ENCODE results near the gene TPO. TPM values are rescaled to one million over a fixed set of nuclear protein-coding genes. Genes with fewer than 3 reads are reported as not detected.

Gene TPO
- total and polyA plus RNA-seq, 2 experiments from 2014 or later, result 0.37 TPM; not detected in 1

GRCh38 chr2:1512321-1513289 lies 99.3 kb downstream of the TPO start:
- Histone ChIP-seq H4K20me1 (ENCODE audit: insufficient read depth, poor library complexity, severe bottlenecking) (no peaks in the 10 kb centered on the region), H3K9me3 (ENCODE audit: low read depth) (no peaks in the 10 kb centered on the region), H3K79me2 (no peaks in the 10 kb centered on the region), H3K36me3 (replicated peaks; ENCODE audit: insufficient read depth, low read depth) (no peaks in the 10 kb centered on the region), H3K9me2 (replicated peaks; ENCODE audit: insufficient read depth) (no peaks in the 10 kb centered on the region), H3K27ac (no peak overlapping the region), H3K4me3 (no peak overlapping the region), H2AFZ (no peak overlapping the region), H3K4me2 (no peak overlapping the region), H3K4me1 (ENCODE audit: insufficient read depth) (no peaks in the 10 kb centered on the region), H3K27me3 (no peaks in the 10 kb centered on the region)
- WGBS (ENCODE audit: low lambda C conversion rate, missing lambda C conversion rate), result 89% methylated on average over 36 of the region's 36 CpGs
- TF ChIP-seq CTCF (IDR thresholded peaks at IDR 0.05; ENCODE audit: poor library complexity) (no peak), EZH2 (IDR thresholded peaks at IDR 0.05; ENCODE audit: borderline replicate concordance) (no peak), EZH2phosphoT487 (IDR thresholded peaks at IDR 0.05; ENCODE audit: low read depth, severe bottlenecking, unreplicated experiment) (no peak)
- no peak for DNase-seq (ENCODE audit: low spot score)

- Histone ChIP-seq H3K4me2 (no peak overlapping the region), H2AFZ (no peak overlapping the region), H4K20me1 (ENCODE audit: insufficient read depth, poor library complexity, severe bottlenecking) (no peaks in the 10 kb centered on the region), H3K27ac (no peak overlapping the region), H3K79me2 (no peaks in the 10 kb centered on the region), H3K4me1 (ENCODE audit: insufficient read depth) (no peaks in the 10 kb centered on the region), H3K4me3 (no peak overlapping the region), H3K9me2 (replicated peaks; ENCODE audit: insufficient read depth) (no peaks in the 10 kb centered on the region), H3K36me3 (replicated peaks; ENCODE audit: insufficient read depth, low read depth) (no peaks in the 10 kb centered on the region), H3K27me3 (no peaks in the 10 kb centered on the region), H3K9me3 (ENCODE audit: low read depth) (no peaks in the 10 kb centered on the region)
- TF ChIP-seq CTCF (IDR thresholded peaks at IDR 0.05; ENCODE audit: poor library complexity) (no peak), EZH2 (IDR thresholded peaks at IDR 0.05; ENCODE audit: borderline replicate concordance) (no peak), EZH2phosphoT487 (IDR thresholded peaks at IDR 0.05; ENCODE audit: low read depth, severe bottlenecking, unreplicated experiment) (no peak)
- WGBS (ENCODE audit: low lambda C conversion rate, missing lambda C conversion rate), result 80% methylated on average over 18 of the region's 18 CpGs
- DNase-seq (ENCODE audit: low spot score), result no peak
Observed at GRCh38 chr2:1514391-1515072, 101.3 kb downstream of the TPO start.

- Histone ChIP-seq H3K4me3 (no peak overlapping the region), H3K79me2 (no peaks in the 10 kb centered on the region), H3K4me2 (no peak overlapping the region), H2AFZ (no peak overlapping the region), H3K9me3 (ENCODE audit: low read depth) (no peaks in the 10 kb centered on the region), H4K20me1 (ENCODE audit: insufficient read depth, poor library complexity, severe bottlenecking) (no peaks in the 10 kb centered on the region), H3K9me2 (replicated peaks; ENCODE audit: insufficient read depth) (no peaks in the 10 kb centered on the region), H3K36me3 (replicated peaks; ENCODE audit: insufficient read depth, low read depth) (no peaks in the 10 kb centered on the region), H3K27ac (no peak overlapping the region), H3K27me3 (no peaks in the 10 kb centered on the region), H3K4me1 (ENCODE audit: insufficient read depth) (no peaks in the 10 kb centered on the region)
- TF ChIP-seq CTCF (IDR thresholded peaks at IDR 0.05; ENCODE audit: poor library complexity), result no peak
- no peak for TF ChIP-seq EZH2phosphoT487 (IDR thresholded peaks at IDR 0.05; ENCODE audit: low read depth, severe bottlenecking, unreplicated experiment)
- TF ChIP-seq EZH2 (IDR thresholded peaks at IDR 0.05; ENCODE audit: borderline replicate concordance), result no peak
- WGBS (ENCODE audit: low lambda C conversion rate, missing lambda C conversion rate), result 75% methylated on average over 8 of the region's 8 CpGs
- no peak for DNase-seq (ENCODE audit: low spot score)
Observed at GRCh38 chr2:1515073-1515430, 101.8 kb downstream of the TPO start.

All from hepatocyte (in vitro differentiated cells).